MM.1S (cell line): ENCODE measurements around the gene NDUFAF2.

Experiments
- CTCF ChIP-seq: fragments of 300-600 bp; sonication (generic); IDR thresholded peaks from 2 replicates; pipeline ENCODE4 v1.5.1; 2016; ENCODE audit warnings: antibody characterized with exemption, low read length, mixed read lengths
- EZH2 ChIP-seq: fragments of 300-600 bp; sonication (generic); optimal IDR thresholded peaks from 2 replicates; pipeline ENCODE3; 2017; ENCODE audit warnings: low read depth, mild to moderate bottlenecking, antibody characterized with exemption, low read length, mixed read lengths

GRCh38 chr5:60903356-60903755, 41.6 kb upstream of the NDUFAF2 start:
- TF ChIP-seq CTCF, result no peak
- no peak for TF ChIP-seq EZH2
